SU-DHL-6 (cell line): ENCODE measurements around the gene PPP1R7.

Source experiments
- H2AFZ ChIP-seq: fragments of 200-600 bp; sonication (generic); 2 replicates; pipeline ENCODE4 v1.6.1; 2014; ENCODE audit warnings: low read depth, mild to moderate bottlenecking, moderate library complexity, mixed read lengths, antibody characterized with exemption, low read length; ENCODE audit not compliant: severe bottlenecking
- H3F3A ChIP-seq: fragments of 200-600 bp; shearing (Covaris generic); 2 replicates; pipeline ENCODE4 v1.6.0; 2016; ENCODE audit warnings: antibody characterized with exemption, mild to moderate bottlenecking; ENCODE audit not compliant: insufficient read depth
- H3K27ac ChIP-seq: fragments of 200-600 bp; sonication (generic); 2 replicates; pipeline ENCODE4 v1.5.1; 2016; ENCODE audit warnings: low read depth, mild to moderate bottlenecking, low read length, moderate library complexity, mixed read lengths
- H3K27me3 ChIP-seq: fragments of 200-600 bp; sonication (generic), shearing (Covaris generic); 2 replicates; pipeline ENCODE4 v1.6.0; 2014; ENCODE audit warnings: mild to moderate bottlenecking, low read length
- H3K36me3 ChIP-seq: fragments of 200-600 bp; sonication (generic); 2 replicates; pipeline ENCODE4 v1.6.1; 2014; ENCODE audit warnings: mild to moderate bottlenecking, low read length, mixed read lengths
- H3K4me2 ChIP-seq: fragments of 300-600, 200-600 bp; shearing (Covaris generic), sonication (generic); 2 replicates; pipeline ENCODE4 v1.6.0; 2014; ENCODE audit warnings: low read length, low read depth, mild to moderate bottlenecking; ENCODE audit not compliant: poor library complexity, severe bottlenecking
- H3K4me3 ChIP-seq: fragments of 200-600 bp; sonication (generic); 2 replicates; pipeline ENCODE4 v1.5.1; 2014; ENCODE audit warnings: antibody characterized with exemption, low read length, mild to moderate bottlenecking, mixed read lengths; ENCODE audit not compliant: insufficient read depth, poor library complexity, severe bottlenecking
- H3K79me2 ChIP-seq: fragments of 200-600 bp; sonication (generic); 2 replicates; pipeline ENCODE4 v1.6.1; 2014; ENCODE audit warnings: mild to moderate bottlenecking, low read length, moderate library complexity; ENCODE audit not compliant: insufficient read depth
- H3K9ac ChIP-seq: fragments of 200-600 bp; sonication (generic); 2 replicates; pipeline ENCODE4 v1.7.0; 2014; ENCODE audit warnings: mild to moderate bottlenecking, low read length
- H3K9me2 ChIP-seq: fragments of 200-600 bp; sonication (generic); replicated peaks from 2 replicates; pipeline ENCODE4 v1.6.1; 2014; ENCODE audit warnings: low read length; ENCODE audit not compliant: insufficient read depth
- H3K9me3 ChIP-seq: fragments of 200-600 bp; sonication (generic); 2 replicates; pipeline ENCODE4 v1.6.1; 2014; ENCODE audit warnings: low read length, mixed read lengths; ENCODE audit not compliant: insufficient read depth
- H4K20me1 ChIP-seq: fragments of 200-600 bp; sonication (generic); 2 replicates; pipeline ENCODE4 v1.6.1; 2014; ENCODE audit warnings: low read depth, mild to moderate bottlenecking, antibody characterized with exemption, low read length, moderate library complexity, mixed read lengths
- EZH2phosphoT487 ChIP-seq: fragments of 200-600 bp; sonication (generic), shearing (Covaris generic); conservative IDR thresholded peaks from 2 replicates; pipeline ENCODE4 v1.6.1; 2018; ENCODE audit warnings: mild to moderate bottlenecking, antibody characterized with exemption, low read length, moderate library complexity, mixed read lengths
- TF ChIP-seq, protein P1 (sequence below): fragments of 200-600 bp; sonication (generic); IDR thresholded peaks from one replicate; pipeline ENCODE4 v1.5.1; 2017; ENCODE audit warnings: antibody characterized with exemption, mild to moderate bottlenecking, low read length, moderate library complexity; ENCODE audit not compliant: insufficient read depth, poor library complexity, severe bottlenecking

Gene PPP1R7

GRCh38 chr2:241139531-241140444 is 10.5 kb upstream of the PPP1R7 start:
- no peak for TF ChIP-seq EZH2phosphoT487
- TF ChIP-seq, protein P1, sequence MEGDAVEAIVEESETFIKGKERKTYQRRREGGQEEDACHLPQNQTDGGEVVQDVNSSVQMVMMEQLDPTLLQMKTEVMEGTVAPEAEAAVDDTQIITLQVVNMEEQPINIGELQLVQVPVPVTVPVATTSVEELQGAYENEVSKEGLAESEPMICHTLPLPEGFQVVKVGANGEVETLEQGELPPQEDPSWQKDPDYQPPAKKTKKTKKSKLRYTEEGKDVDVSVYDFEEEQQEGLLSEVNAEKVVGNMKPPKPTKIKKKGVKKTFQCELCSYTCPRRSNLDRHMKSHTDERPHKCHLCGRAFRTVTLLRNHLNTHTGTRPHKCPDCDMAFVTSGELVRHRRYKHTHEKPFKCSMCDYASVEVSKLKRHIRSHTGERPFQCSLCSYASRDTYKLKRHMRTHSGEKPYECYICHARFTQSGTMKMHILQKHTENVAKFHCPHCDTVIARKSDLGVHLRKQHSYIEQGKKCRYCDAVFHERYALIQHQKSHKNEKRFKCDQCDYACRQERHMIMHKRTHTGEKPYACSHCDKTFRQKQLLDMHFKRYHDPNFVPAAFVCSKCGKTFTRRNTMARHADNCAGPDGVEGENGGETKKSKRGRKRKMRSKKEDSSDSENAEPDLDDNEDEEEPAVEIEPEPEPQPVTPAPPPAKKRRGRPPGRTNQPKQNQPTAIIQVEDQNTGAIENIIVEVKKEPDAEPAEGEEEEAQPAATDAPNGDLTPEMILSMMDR, result no peak
- H3K9me2 ChIP-seq, result no peaks in the 10 kb centered on the region
- H3K4me2 ChIP-seq, result no peak overlapping the region
- H4K20me1 ChIP-seq, result no peaks in the 10 kb centered on the region
- no peaks in the 10 kb centered on the region for H3K36me3 ChIP-seq
- H3K9ac ChIP-seq, result no peak overlapping the region
- H3K9me3 ChIP-seq, result no peaks in the 10 kb centered on the region
- H3K4me3 ChIP-seq, result no peak overlapping the region
- no peak overlapping the region for H3K27ac ChIP-seq
- no peak overlapping the region for H2AFZ ChIP-seq
- H3K27me3 ChIP-seq, result no peaks in the 10 kb centered on the region
- H3F3A ChIP-seq, result no peaks in the 10 kb centered on the region
- H3K79me2 ChIP-seq, result no peaks in the 10 kb centered on the region

DNA sequence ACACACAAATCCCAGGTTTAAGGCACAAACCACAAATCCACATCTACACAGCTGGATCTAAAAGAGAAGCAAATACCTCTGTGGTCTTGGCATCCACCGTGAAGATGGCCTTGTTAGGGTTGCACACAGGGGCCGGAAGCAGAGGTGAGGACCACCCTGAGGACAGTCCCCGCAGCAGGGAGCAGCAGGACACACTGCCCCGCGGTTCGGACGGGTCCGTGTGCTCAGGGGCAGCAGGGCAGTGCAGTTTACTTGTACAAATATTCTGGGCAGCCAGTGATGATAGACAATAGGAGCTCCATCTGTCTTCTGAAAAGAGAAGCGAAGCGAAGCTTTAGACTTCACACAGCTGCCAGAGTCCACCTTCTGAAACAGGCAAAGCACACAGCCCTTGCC is 9.8 kb upstream of the PPP1R7 start:
- Histone ChIP-seq H3K36me3 (no peaks in the 10 kb centered on the region), H3K9me2 (no peaks in the 10 kb centered on the region), H3K9me3 (no peaks in the 10 kb centered on the region), H2AFZ (no peak overlapping the region), H4K20me1 (no peaks in the 10 kb centered on the region), H3F3A (no peaks in the 10 kb centered on the region), H3K79me2 (no peaks in the 10 kb centered on the region), H3K27ac (no peak overlapping the region), H3K4me3 (no peak overlapping the region), H3K27me3 (no peaks in the 10 kb centered on the region), H3K4me2 (no peak overlapping the region), H3K9ac (no peak overlapping the region)
- TF ChIP-seq, protein P1, result no peak

- Histone ChIP-seq H3K9me2 (no peaks in the 10 kb centered on the region), H3K36me3 (no peaks in the 10 kb centered on the region), H3K27ac (no peak overlapping the region), H3K27me3 (no peaks in the 10 kb centered on the region), H3K79me2 (peaks cover 5% of the 10 kb centered on the region; the same call in 1 of the 2 replicates), H3K9me3 (no peaks in the 10 kb centered on the region), H3F3A (no peaks in the 10 kb centered on the region), H3K9ac (no peak overlapping the region), H2AFZ (no peak overlapping the region), H3K4me3 (no peak overlapping the region), H4K20me1 (no peaks in the 10 kb centered on the region), H3K4me2 (no peak overlapping the region)
- TF ChIP-seq, protein P1, result no peak
Measured at GRCh38 chr2:241141214-241141770, 9.0 kb upstream of the PPP1R7 start.
